Neural cell (in vitro differentiated cells): ENCODE data around the gene NUP42. TPM values are rescaled to one million over a fixed set of nuclear protein-coding genes. Genes with fewer than 3 reads are reported as not detected.

Source experiments
- H2AFZ ChIP-seq: fragments of 200-600, 300-800 bp; sonication (generic), shearing (Covaris generic); 2 replicates; pipeline ENCODE4 v1.6.0; 2014; ENCODE audit warnings: low read depth, mild to moderate bottlenecking, antibody characterized with exemption, low read length, moderate library complexity
- H3F3A ChIP-seq: fragments of 200-600 bp; shearing (Covaris generic); 2 replicates; pipeline ENCODE4 v1.6.1; 2016; ENCODE audit warnings: mild to moderate bottlenecking, moderate library complexity, mixed read lengths, antibody characterized with exemption, low read length; ENCODE audit not compliant: insufficient read depth, poor library complexity, severe bottlenecking
- H3K27ac ChIP-seq: fragments of 200-600, 300-800 bp; sonication (generic), shearing (Covaris generic); 2 replicates; pipeline ENCODE4 v1.5.1; 2014; ENCODE audit warnings: mild to moderate bottlenecking, low read length, moderate library complexity
- H3K27me3 ChIP-seq: fragments of 300-800, 200-600 bp; sonication (generic), shearing (Covaris generic); 2 replicates; pipeline ENCODE4 v1.6.0; 2014; ENCODE audit warnings: mild to moderate bottlenecking, low read depth, low read length, moderate library complexity; ENCODE audit not compliant: insufficient read depth
- H3K36me3 ChIP-seq: fragments of 300-800, 200-600 bp; sonication (generic), shearing (Covaris generic); 2 replicates; pipeline ENCODE4 v1.5.1; 2014; ENCODE audit warnings: mild to moderate bottlenecking, antibody characterized with exemption, low read length, moderate library complexity; ENCODE audit not compliant: insufficient read depth
- H3K4me2 ChIP-seq: fragments of 300-800, 200-600 bp; sonication (generic), shearing (Covaris generic); 2 replicates; pipeline ENCODE4 v1.6.0; 2014; ENCODE audit warnings: mild to moderate bottlenecking, low read length
- H3K4me3 ChIP-seq: fragments of 300-800, 200-600 bp; sonication (generic), shearing (Covaris generic); 2 replicates; pipeline ENCODE4 v1.5.1; 2014; ENCODE audit warnings: mild to moderate bottlenecking, low read length, moderate library complexity
- H3K79me2 ChIP-seq: fragments of 200-600 bp; shearing (Covaris generic); replicated peaks from 2 replicates; pipeline ENCODE4 v1.6.0; 2014; ENCODE audit warnings: mild to moderate bottlenecking, low read length, moderate library complexity; ENCODE audit not compliant: insufficient read depth
- H3K9ac ChIP-seq: fragments of 300-800, 200-600 bp; sonication (generic), shearing (Covaris generic); 2 replicates; pipeline ENCODE4 v1.6.1; 2016; ENCODE audit warnings: mild to moderate bottlenecking, low read length, mixed read lengths
- H3K9me2 ChIP-seq: fragments of 200-600 bp; shearing (Covaris generic); 2 replicates; pipeline ENCODE4 v1.6.1; 2016; ENCODE audit warnings: mild to moderate bottlenecking, low read length, mixed read lengths; ENCODE audit not compliant: insufficient read depth
- H3K9me3 ChIP-seq: fragments of 200-600, 300-800 bp; sonication (generic), shearing (Covaris generic); 2 replicates; pipeline ENCODE4 v1.6.1; 2016; ENCODE audit warnings: mild to moderate bottlenecking, mixed run types, low read length, moderate library complexity, mixed read lengths
- H4K20me1 ChIP-seq: fragments of 200-600 bp; shearing (Covaris generic); 2 replicates; pipeline ENCODE4 v1.6.1; 2016; ENCODE audit warnings: mild to moderate bottlenecking, mixed run types; ENCODE audit not compliant: insufficient read depth
- EP300 ChIP-seq: fragments of 450-650 bp; conservative IDR thresholded peaks from 2 replicates; pipeline ENCODE4 v1.6.1; 2014; ENCODE audit warnings: antibody characterized with exemption, mild to moderate bottlenecking, moderate library complexity; ENCODE audit not compliant: poor library complexity, severe bottlenecking
- EZH2 ChIP-seq: fragments of 200-600, 300-800 bp; shearing (Covaris generic), sonication (generic); IDR thresholded peaks from 2 replicates; pipeline ENCODE4 v1.6.1; 2014; ENCODE audit warnings: antibody characterized with exemption, low read length, borderline replicate concordance, mild to moderate bottlenecking; ENCODE audit not compliant: insufficient read depth, poor library complexity, severe bottlenecking
- MXI1 ChIP-seq: fragments of 450-650 bp; conservative IDR thresholded peaks from 2 replicates; pipeline ENCODE4 v1.6.1; 2014; ENCODE audit warnings: antibody characterized with exemption, mild to moderate bottlenecking; ENCODE audit not compliant: poor library complexity, severe bottlenecking
- POLR2AphosphoS5 ChIP-seq: IDR thresholded peaks from 2 replicates; pipeline ENCODE4 v1.6.1; 2012
- RAD21 ChIP-seq: fragments of 450-650 bp; conservative IDR thresholded peaks from 2 replicates; pipeline ENCODE4 v1.6.1; 2014; ENCODE audit warnings: antibody characterized with exemption, mild to moderate bottlenecking, moderate library complexity
- REST ChIP-seq: IDR thresholded peaks from 2 replicates; pipeline ENCODE4 v1.6.1; 2012; ENCODE audit warnings: borderline replicate concordance
- SMC3 ChIP-seq: fragments of 450-650 bp; conservative IDR thresholded peaks from 2 replicates; pipeline ENCODE4 v1.6.1; 2014; ENCODE audit warnings: antibody characterized with exemption, mild to moderate bottlenecking, moderate library complexity; ENCODE audit not compliant: poor library complexity
- TAF1 ChIP-seq: IDR thresholded peaks from 2 replicates; pipeline ENCODE4 v1.6.1; 2012; ENCODE audit warnings: low read depth
- polyA plus RNA-seq: library from polyadenylated mRNA; depleted of rRNA; stranded (reverse); fragments of >200 nt; gene quantifications from 2 replicates; pipeline ENCODE4 v1.2.3, GENCODE V29; 2014
- TF ChIP-seq, protein P1 (sequence below): fragments of 450-650 bp; IDR thresholded peaks from 2 replicates; pipeline ENCODE4 v1.5.1; 2014; ENCODE audit warnings: antibody characterized with exemption, mild to moderate bottlenecking, moderate library complexity; ENCODE audit not compliant: poor library complexity, severe bottlenecking

NUP42 gene
- polyA plus RNA-seq, 1 donor from 2014 or later = 106 TPM

DNA sequence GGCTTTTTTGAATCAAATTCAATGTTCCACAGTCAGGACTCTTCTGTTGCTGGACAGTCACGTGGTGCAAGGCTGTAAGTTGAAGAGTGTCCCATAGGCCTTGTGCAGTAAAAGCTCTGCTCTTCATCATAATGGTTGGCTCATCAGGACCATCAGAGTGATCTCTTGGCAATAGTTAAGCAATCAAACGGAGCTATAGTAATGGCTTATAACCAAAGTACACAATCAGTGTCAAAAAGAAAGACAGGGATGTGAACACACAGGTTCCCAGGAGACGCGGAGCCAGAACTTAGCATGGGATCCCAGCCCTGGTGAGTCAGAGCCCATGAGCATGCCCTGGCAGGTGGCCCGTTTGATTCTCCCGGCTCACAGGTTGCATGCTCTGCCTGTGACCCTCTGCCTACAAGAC is 54.0 kb downstream of the NUP42 start:
- Histone ChIP-seq H3K27me3 (no peaks in the 10 kb centered on the region), H3K9ac (no peak overlapping the region), H3K4me3 (no peak overlapping the region), H3K4me2 (no peak overlapping the region), H4K20me1 (no peaks in the 10 kb centered on the region), H3F3A (no peaks in the 10 kb centered on the region), H3K36me3 (no peaks in the 10 kb centered on the region), H2AFZ (no peak overlapping the region), H3K9me3 (no peaks in the 10 kb centered on the region), H3K9me2 (no peaks in the 10 kb centered on the region), H3K79me2 (no peaks in the 10 kb centered on the region), H3K27ac (no peak overlapping the region)
- TF ChIP-seq EZH2 (no peak), REST (no peak), POLR2AphosphoS5 (no peak), RAD21 (no peak), MXI1 (no peak), EP300 (no peak), SMC3 (no peak), TAF1 (no peak)
- TF ChIP-seq, protein P1, sequence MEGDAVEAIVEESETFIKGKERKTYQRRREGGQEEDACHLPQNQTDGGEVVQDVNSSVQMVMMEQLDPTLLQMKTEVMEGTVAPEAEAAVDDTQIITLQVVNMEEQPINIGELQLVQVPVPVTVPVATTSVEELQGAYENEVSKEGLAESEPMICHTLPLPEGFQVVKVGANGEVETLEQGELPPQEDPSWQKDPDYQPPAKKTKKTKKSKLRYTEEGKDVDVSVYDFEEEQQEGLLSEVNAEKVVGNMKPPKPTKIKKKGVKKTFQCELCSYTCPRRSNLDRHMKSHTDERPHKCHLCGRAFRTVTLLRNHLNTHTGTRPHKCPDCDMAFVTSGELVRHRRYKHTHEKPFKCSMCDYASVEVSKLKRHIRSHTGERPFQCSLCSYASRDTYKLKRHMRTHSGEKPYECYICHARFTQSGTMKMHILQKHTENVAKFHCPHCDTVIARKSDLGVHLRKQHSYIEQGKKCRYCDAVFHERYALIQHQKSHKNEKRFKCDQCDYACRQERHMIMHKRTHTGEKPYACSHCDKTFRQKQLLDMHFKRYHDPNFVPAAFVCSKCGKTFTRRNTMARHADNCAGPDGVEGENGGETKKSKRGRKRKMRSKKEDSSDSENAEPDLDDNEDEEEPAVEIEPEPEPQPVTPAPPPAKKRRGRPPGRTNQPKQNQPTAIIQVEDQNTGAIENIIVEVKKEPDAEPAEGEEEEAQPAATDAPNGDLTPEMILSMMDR = no peak

DNA sequence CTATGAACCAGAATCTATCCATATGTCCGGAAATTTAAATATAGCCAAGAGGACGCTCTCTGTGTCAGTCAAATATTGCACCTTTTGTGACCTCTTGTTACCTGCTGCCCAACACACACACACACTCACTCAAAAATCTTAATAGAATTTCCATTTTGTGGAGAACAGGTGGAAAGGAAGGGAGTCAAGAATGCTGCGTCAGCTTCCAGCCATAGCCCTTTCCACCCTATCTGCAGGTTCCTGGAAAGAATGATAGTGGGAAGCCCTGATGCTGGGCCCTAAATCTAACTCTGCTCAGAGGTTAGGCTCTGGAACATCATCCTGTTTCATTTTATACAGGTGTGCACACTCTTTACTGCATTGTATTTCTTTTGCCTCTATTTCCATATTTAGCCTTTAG is 55.2 kb downstream of the NUP42 start:
- Histone ChIP-seq H4K20me1 (no peaks in the 10 kb centered on the region), H3K79me2 (no peaks in the 10 kb centered on the region), H3K27ac (no peak overlapping the region), H3F3A (no peaks in the 10 kb centered on the region), H3K9me2 (no peaks in the 10 kb centered on the region), H3K27me3 (no peaks in the 10 kb centered on the region), H3K36me3 (no peaks in the 10 kb centered on the region), H2AFZ (no peak overlapping the region), H3K9ac (no peak overlapping the region), H3K9me3 (no peaks in the 10 kb centered on the region), H3K4me3 (no peak overlapping the region), H3K4me2 (no peak overlapping the region)
- TF ChIP-seq, protein P1 = no peak
